Testis (tissue), 3 donors: Measurements from ENCODE around the gene GLI3. TPM values are rescaled to one million over a fixed set of nuclear protein-coding genes. Genes with fewer than 3 reads are reported as not detected.

Experiments used
- DNase-seq: peaks from one replicate; pipeline ENCODE4 v3.0.0-alpha.2; 2019
- H3K27ac ChIP-seq, 2 donors: fragments of 200-600 bp; sonication (generic); one replicate each; pipeline ENCODE4 v1.5.1; 2019
- H3K27me3 ChIP-seq: fragments of 200-600 bp; sonication (generic); one replicate; pipeline ENCODE4 v1.5.1; 2019
- H3K36me3 ChIP-seq: fragments of 200-600 bp; sonication (generic); one replicate; pipeline ENCODE4 v1.5.1; 2017; ENCODE audit warnings: low read depth; ENCODE audit errors: missing control alignments
- H3K4me1 ChIP-seq: fragments of 200-600 bp; sonication (generic); one replicate; pipeline ENCODE4 v1.5.1; 2019
- H3K4me3 ChIP-seq, 2 donors: fragments of 200-600 bp; sonication (generic); one replicate each; pipeline ENCODE4 v1.5.1; 2017 to 2019
- H3K9me3 ChIP-seq: fragments of 200-600 bp; sonication (generic); one replicate; pipeline ENCODE4 v1.5.1; 2017
- POLR2A ChIP-seq: fragments of 450-650 bp; IDR thresholded peaks from one replicate; pipeline ENCODE4 v1.6.1; 2017; ENCODE audit warnings: antibody characterized with exemption, mild to moderate bottlenecking, moderate library complexity
- WGBS, 2 donors: methylation state at CpG; one replicate each; pipeline ENCODE4 v1.1.5; 2018; 5-methylcytosine and 5-hydroxymethylcytosine counted together
- intact Hi-C: fragments of 100-400 bp; cut with DNase I; formaldehyde crosslinking; loops from one replicate; pipeline ENCODE4 v1.15.1; 2023; ENCODE audit warnings: low total_unique reads
- polyA plus RNA-seq: library from polyadenylated mRNA; stranded (reverse); fragments of 350-450 nt; fragmentation: Illumina TruSeq; extraction: RNeasy Lipid Tissue Mini Kit (QIAGEN cat#74804); gene quantifications from one replicate; pipeline ENCODE4 v1.2.3, GENCODE V29; 2014; ENCODE audit warnings: low read depth, low replicate concordance; ENCODE audit not compliant: insufficient read depth
- total RNA-seq, 2 donors: library from RNA; depleted of rRNA; stranded (reverse); fragments of >200 nt; gene quantifications; one replicate each; pipeline ENCODE4 v1.2.3, GENCODE V29; 2016
- TF ChIP-seq, protein P1 (sequence below), 3 experiments: fragments of 450-650 bp in 2 of 3; fragments of 200-600 bp in 1 of 3; sonication (generic) in 1 of 3; IDR thresholded peaks; one replicate each; pipeline ENCODE4 v1.5.1; 2016 to 2019; ENCODE audit warnings: antibody characterized with exemption in 3 of 3, mild to moderate bottlenecking in 2 of 3, moderate library complexity in 1 of 3

GLI3 gene
- total and polyA plus RNA-seq, 3 donors from 2014 or later = 3.8 to 7.3 (median 5.0) TPM

DNA sequence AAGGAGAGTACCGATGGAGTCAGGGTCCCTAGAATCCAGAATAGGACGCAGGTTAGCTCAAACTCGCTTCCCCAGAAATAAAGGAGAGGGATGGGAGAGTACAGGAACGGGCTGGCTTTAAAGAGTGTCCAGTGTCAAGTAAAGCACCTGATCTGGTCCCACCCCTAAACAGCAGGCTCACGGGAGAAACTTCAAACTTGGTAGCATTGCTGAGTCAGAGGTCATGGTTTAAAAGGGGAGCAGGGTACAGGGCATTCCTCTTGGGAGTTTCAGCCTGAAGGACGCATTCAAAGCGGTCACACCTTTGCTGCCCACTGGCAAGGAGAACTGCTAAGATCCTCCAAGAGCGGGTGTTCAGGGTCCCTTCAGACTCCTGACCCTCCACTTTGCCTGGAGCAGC, 140.7 kb downstream of the GLI3 start:
- whole genome bisulfite sequencing, 2 donors = 71 to 88% methylated on average over 7 to 8 of the region's 8 CpGs
- TF ChIP-seq, protein P1, sequence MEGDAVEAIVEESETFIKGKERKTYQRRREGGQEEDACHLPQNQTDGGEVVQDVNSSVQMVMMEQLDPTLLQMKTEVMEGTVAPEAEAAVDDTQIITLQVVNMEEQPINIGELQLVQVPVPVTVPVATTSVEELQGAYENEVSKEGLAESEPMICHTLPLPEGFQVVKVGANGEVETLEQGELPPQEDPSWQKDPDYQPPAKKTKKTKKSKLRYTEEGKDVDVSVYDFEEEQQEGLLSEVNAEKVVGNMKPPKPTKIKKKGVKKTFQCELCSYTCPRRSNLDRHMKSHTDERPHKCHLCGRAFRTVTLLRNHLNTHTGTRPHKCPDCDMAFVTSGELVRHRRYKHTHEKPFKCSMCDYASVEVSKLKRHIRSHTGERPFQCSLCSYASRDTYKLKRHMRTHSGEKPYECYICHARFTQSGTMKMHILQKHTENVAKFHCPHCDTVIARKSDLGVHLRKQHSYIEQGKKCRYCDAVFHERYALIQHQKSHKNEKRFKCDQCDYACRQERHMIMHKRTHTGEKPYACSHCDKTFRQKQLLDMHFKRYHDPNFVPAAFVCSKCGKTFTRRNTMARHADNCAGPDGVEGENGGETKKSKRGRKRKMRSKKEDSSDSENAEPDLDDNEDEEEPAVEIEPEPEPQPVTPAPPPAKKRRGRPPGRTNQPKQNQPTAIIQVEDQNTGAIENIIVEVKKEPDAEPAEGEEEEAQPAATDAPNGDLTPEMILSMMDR (IDR thresholded peaks at IDR 0.05) = no peak
- no peak for TF ChIP-seq POLR2A
- H3K27me3 ChIP-seq = no peaks in the 10 kb centered on the region
- intact Hi-C loops = no loop called here
- H3K27ac ChIP-seq = no peak overlapping the region
- no peak overlapping the region for H3K4me3 ChIP-seq
- no peaks in the 10 kb centered on the region for H3K9me3 ChIP-seq
- H3K4me1 ChIP-seq = no peaks in the 10 kb centered on the region
- no peak for DNase-seq
- no peaks in the 10 kb centered on the region for H3K36me3 ChIP-seq

DNA sequence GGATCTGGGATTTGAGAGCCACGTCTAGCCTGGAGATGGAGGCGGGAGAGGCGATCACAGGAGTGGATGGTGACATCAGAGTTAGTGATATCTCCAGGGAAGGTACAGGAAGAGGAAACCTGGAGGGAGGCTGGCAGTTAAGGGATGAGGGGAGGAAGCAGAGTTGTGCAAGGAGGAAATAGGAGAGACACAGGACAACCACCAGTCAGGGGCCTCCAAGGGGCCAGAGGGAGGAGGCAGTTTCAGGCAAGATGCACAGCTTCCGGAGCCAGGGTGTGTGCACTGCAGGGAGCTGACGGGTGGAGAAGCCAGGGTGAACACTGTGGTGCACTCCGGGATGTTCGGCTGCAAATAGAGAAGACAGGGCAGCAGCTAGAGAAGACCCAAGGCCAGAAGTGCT, 141.2 kb downstream of the GLI3 start:
- Histone ChIP-seq H3K27me3 (no peaks in the 10 kb centered on the region), H3K4me1 (no peaks in the 10 kb centered on the region), H3K9me3 (no peaks in the 10 kb centered on the region), H3K36me3 (no peaks in the 10 kb centered on the region), H3K27ac (no peak overlapping the region), H3K4me3 (no peak overlapping the region)
- DNase-seq = no peak
- 87 to 89% methylated on average over 7 of the region's 7 CpGs for WGBS, 2 donors
- no peak for TF ChIP-seq POLR2A
- TF ChIP-seq, protein P1 (IDR thresholded peaks at IDR 0.05) = no peak
- intact Hi-C loops = no loop called here

DNA sequence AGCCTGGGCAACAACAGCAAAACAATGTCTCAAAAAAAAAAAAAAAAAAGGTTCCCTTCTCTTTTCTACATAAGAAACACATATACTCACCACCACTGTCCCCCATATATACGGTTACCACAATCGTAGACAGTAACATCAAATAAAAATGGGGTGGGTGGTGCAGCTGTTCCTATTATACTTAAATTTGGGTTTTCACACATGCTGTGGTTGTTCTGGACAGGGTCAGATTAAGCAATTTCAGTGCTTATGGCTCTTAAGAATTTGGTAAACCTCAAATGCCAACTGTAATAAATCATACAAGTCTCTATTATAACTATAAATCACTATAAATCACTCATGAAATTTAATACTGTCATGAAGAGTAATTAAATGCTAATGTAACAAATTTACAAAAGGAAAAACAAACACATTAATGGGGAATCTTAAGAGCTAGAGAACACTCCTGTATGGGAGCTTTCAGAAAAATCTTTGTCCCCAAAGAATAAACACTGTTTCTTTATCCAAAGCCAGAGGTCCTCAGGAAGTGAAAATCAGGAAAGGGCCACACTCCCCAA, 143.6 kb downstream of the GLI3 start:
- H3K4me1 ChIP-seq = no peaks in the 10 kb centered on the region
- H3K9me3 ChIP-seq = no peaks in the 10 kb centered on the region
- H3K27ac ChIP-seq = no peak overlapping the region
- intact Hi-C loops = no loop called here
- no peaks in the 10 kb centered on the region for H3K27me3 ChIP-seq
- 84 to 100% methylated on average over 2 of the region's 2 CpGs for WGBS, 2 donors
- DNase-seq = no peak
- H3K4me3 ChIP-seq = no peak overlapping the region
- TF ChIP-seq POLR2A = no peak
- TF ChIP-seq, protein P1 (IDR thresholded peaks at IDR 0.05) = no peak
- H3K36me3 ChIP-seq = no peaks in the 10 kb centered on the region

DNA sequence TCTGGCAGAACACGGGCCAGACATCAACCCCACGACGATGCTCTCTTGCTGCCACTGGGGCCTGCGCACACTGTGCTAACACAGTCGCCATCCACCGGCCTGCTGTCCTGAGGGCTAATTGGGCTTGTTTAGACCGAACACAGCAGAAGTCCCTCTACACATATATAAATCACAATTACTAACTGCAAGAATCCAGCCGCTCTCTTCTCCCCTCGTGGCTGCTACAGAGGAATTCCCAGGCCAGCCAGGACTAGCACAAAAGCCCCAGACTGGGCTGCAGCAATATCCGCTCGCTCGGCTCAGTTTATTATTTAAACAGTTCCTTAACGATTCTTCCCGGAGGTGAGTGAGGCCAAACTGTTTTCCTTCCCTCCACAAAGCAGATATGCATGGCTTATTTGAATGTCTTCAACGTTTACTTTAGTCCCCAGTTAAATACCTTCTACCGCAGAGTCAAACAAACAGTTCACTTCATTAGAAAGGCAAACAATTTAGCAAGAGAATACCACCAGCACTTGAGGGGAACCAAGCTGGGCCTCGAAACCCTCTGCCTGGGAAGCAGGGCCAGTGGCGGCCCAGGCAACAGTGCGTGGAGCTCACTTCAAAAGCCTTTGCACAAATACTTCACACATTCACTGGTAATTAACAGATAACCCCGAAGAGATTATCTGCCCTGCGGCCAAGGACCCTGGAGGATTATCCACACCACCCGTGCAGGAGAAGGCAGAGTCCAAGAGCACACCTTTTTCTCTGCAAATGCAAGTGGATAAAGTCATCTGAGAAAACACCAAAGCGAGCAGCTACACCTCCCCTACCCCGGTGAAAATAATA, 145.3 kb downstream of the GLI3 start:
- H3K4me1 ChIP-seq = no peaks in the 10 kb centered on the region
- intact Hi-C loops = no loop called here
- DNase-seq = no peak
- TF ChIP-seq, protein P1 (IDR thresholded peaks at IDR 0.05) = no peak
- no peak for TF ChIP-seq POLR2A
- H3K27me3 ChIP-seq = no peaks in the 10 kb centered on the region
- 83% methylated on average over 18 to 24 of the region's 24 CpGs for WGBS, 2 donors
- no peak overlapping the region for H3K4me3 ChIP-seq
- H3K36me3 ChIP-seq = no peaks in the 10 kb centered on the region
- no peak overlapping the region for H3K27ac ChIP-seq
- no peaks in the 10 kb centered on the region for H3K9me3 ChIP-seq
